Loucy (cell line): ENCODE results near the gene CENPS.

Experiments
- H2AFZ ChIP-seq: fragments of 200-600 bp; sonication (generic); 2 replicates; pipeline ENCODE4 v1.6.0; 2016; ENCODE audit warnings: antibody characterized with exemption, mild to moderate bottlenecking, low read length, moderate library complexity
- H3F3A ChIP-seq: fragments of 200-600 bp; 2 replicates; pipeline ENCODE4 v1.6.0; 2016; ENCODE audit warnings: antibody characterized with exemption, low read depth, mild to moderate bottlenecking
- H3K27me3 ChIP-seq: fragments of 200-600 bp; sonication (generic); 2 replicates; pipeline ENCODE4 v1.6.1; 2014; ENCODE audit warnings: low read length, mild to moderate bottlenecking; ENCODE audit not compliant: insufficient read depth, poor library complexity, severe bottlenecking
- H3K36me3 ChIP-seq: fragments of 200-600 bp; sonication (generic); 2 replicates; pipeline ENCODE4 v1.6.1; 2016; ENCODE audit warnings: low read length; ENCODE audit not compliant: insufficient read depth
- H3K4me1 ChIP-seq: fragments of 200-600 bp; sonication (generic); 2 replicates; pipeline ENCODE4 v1.5.1; 2014; ENCODE audit warnings: low read length, mild to moderate bottlenecking; ENCODE audit not compliant: insufficient read depth, poor library complexity, severe bottlenecking
- H3K4me2 ChIP-seq: fragments of 200-600 bp; sonication (generic); 2 replicates; pipeline ENCODE4 v1.6.0; 2014; ENCODE audit warnings: antibody characterized with exemption, low read length, low read depth, mild to moderate bottlenecking; ENCODE audit not compliant: poor library complexity, severe bottlenecking
- H3K4me3 ChIP-seq: fragments of 200-600 bp; sonication (generic); 2 replicates; pipeline ENCODE4 v1.5.1; 2014; ENCODE audit warnings: low read length, mild to moderate bottlenecking, mixed read lengths; ENCODE audit not compliant: poor library complexity, severe bottlenecking
- H3K79me2 ChIP-seq: fragments of 200-600 bp; sonication (generic); 2 replicates; pipeline ENCODE4 v1.6.1; 2014; ENCODE audit warnings: low read length; ENCODE audit not compliant: insufficient read depth
- H3K9ac ChIP-seq: fragments of 200-600 bp; sonication (generic); 2 replicates; pipeline ENCODE4 v1.6.0; 2014; ENCODE audit warnings: mild to moderate bottlenecking, low read depth, low read length, moderate library complexity; ENCODE audit not compliant: poor library complexity, severe bottlenecking
- H3K9me2 ChIP-seq: fragments of 200-600 bp; sonication (generic); replicated peaks from 2 replicates; pipeline ENCODE4 v1.6.1; 2016; ENCODE audit warnings: low read depth, low read length, mixed read lengths
- H3K9me3 ChIP-seq: fragments of 200-600 bp; sonication (generic); 2 replicates; pipeline ENCODE4 v1.6.1; 2014; ENCODE audit warnings: mild to moderate bottlenecking, antibody characterized with exemption, low read length, low read depth; ENCODE audit not compliant: insufficient read depth
- H4K20me1 ChIP-seq: fragments of 200-600 bp; sonication (generic); 2 replicates; pipeline ENCODE4 v1.6.0; 2014; ENCODE audit warnings: antibody characterized with exemption, low read length, mild to moderate bottlenecking; ENCODE audit not compliant: insufficient read depth, poor library complexity, severe bottlenecking
- CTCF ChIP-seq: fragments of 200-600 bp; sonication (generic); conservative IDR thresholded peaks from 2 replicates; pipeline ENCODE4 v1.5.1; 2014; ENCODE audit warnings: mild to moderate bottlenecking, antibody characterized with exemption, low read length
- EZH2phosphoT487 ChIP-seq: fragments of 200-600 bp; IDR thresholded peaks from 2 replicates; pipeline ENCODE4 v1.6.1; 2018; ENCODE audit warnings: antibody characterized with exemption, mild to moderate bottlenecking, moderate library complexity, borderline replicate concordance

CENPS gene

GRCh38 chr1:10449751-10450150, 19.5 kb downstream of the CENPS start, which contains the start of gene CORT:
CORT (plus strand) TSS chr1:10450031; CDS start chr1:10450224, 193 bp downstream.
- Histone ChIP-seq H3K9ac (no peak within 1 kb of the TSS), H3K9me3 (no peaks in the 10 kb centered on the region), H3F3A (no peaks in the 10 kb centered on the region), H3K9me2 (no peaks in the 10 kb centered on the region), H3K36me3 (no peaks in the 10 kb centered on the region), H3K79me2 (no peaks in the 10 kb centered on the region), H4K20me1 (no peaks in the 10 kb centered on the region), H3K4me3 (no peak within 1 kb of the TSS), H3K4me1 (no peaks in the 10 kb centered on the region), H3K27me3 (no peaks in the 10 kb centered on the region), H2AFZ (no peak within 1 kb of the TSS), H3K4me2 (no peak within 1 kb of the TSS)
- TF ChIP-seq CTCF (no peak), EZH2phosphoT487 (no peak)

GRCh38 chr1:10450156-10450814, 20.1 kb downstream of the CENPS start:
- H3K9ac ChIP-seq, result no peak overlapping the region
- no peaks in the 10 kb centered on the region for H3K9me3 ChIP-seq
- H2AFZ ChIP-seq, result no peak overlapping the region
- H3K4me1 ChIP-seq, result no peaks in the 10 kb centered on the region
- TF ChIP-seq CTCF (no peak), EZH2phosphoT487 (no peak)
- H3F3A ChIP-seq, result no peaks in the 10 kb centered on the region
- H3K79me2 ChIP-seq, result no peaks in the 10 kb centered on the region
- no peaks in the 10 kb centered on the region for H3K36me3 ChIP-seq
- no peaks in the 10 kb centered on the region for H3K9me2 ChIP-seq
- H3K27me3 ChIP-seq, result no peaks in the 10 kb centered on the region
- no peak overlapping the region for H3K4me3 ChIP-seq
- H3K4me2 ChIP-seq, result no peak overlapping the region
- H4K20me1 ChIP-seq, result no peaks in the 10 kb centered on the region

DNA sequence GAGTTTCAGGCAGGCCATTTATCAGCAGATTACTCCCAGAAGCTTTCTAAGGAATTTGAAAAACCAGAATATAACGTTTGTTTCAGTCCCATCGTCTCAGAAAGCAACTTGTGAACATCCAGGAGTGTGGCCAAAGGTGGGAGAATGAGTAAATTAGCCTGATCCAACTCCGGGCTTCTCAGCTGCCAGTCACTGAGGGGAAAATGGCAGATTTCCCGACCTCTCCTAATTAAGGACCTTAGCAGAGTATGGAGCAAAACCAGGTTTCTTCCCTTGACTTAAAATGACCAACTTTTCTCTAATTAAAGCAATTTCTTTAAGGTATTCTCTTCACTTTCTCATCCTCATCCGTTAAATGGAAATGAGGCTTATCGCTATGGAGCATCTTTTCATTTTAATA, 20.6 kb downstream of the CENPS start:
- Histone ChIP-seq H3K4me1 (no peaks in the 10 kb centered on the region), H3K4me2 (no peak overlapping the region), H3K9ac (no peak overlapping the region), H3K9me2 (no peaks in the 10 kb centered on the region), H3K79me2 (no peaks in the 10 kb centered on the region), H3K27me3 (no peaks in the 10 kb centered on the region), H4K20me1 (no peaks in the 10 kb centered on the region), H3K4me3 (no peak overlapping the region), H3K36me3 (no peaks in the 10 kb centered on the region), H2AFZ (no peak overlapping the region), H3F3A (no peaks in the 10 kb centered on the region), H3K9me3 (no peaks in the 10 kb centered on the region)
- TF ChIP-seq EZH2phosphoT487 (no peak), CTCF (no peak)
